ENCODE results near the gene ACTR5.
A peak's percentile ranks its signal among the peaks of the same experiment; 100 is the strongest.

ACTR5 gene

GRCh38 chr20:38729767-38730166, 18.5 kb upstream of the ACTR5 start:
- no peak for ATAC-seq

- ATAC-seq = no peak
Measured at GRCh38 chr20:38730167-38730988, 17.9 kb upstream of the ACTR5 start.

- peak; percentile 79 to 83 for ATAC-seq
Measured at GRCh38 chr20:38730989-38731737, 17.1 kb upstream of the ACTR5 start.

GRCh38 chr20:38731738-38732113, 16.5 kb upstream of the ACTR5 start:
- no peak for ATAC-seq

- ATAC-seq = no peak
Measured at GRCh38 chr20:38732981-38733380, 15.3 kb upstream of the ACTR5 start.

- no peak for ATAC-seq
Measured at GRCh38 chr20:38735172-38735571, 13.1 kb upstream of the ACTR5 start.

GRCh38 chr20:38737887-38738286, 10.4 kb upstream of the ACTR5 start:
- no peak for ATAC-seq

GRCh38 chr20:38745757-38746156, 2.5 kb upstream of the ACTR5 start:
- ATAC-seq = no peak

- ATAC-seq = no peak
Measured at GRCh38 chr20:38747495-38748096, 664 bp upstream of the ACTR5 start.

GRCh38 chr20:38748861-38749149, 545 bp downstream of the ACTR5 start:
- ATAC-seq = peak; percentile 59 to 70

- ATAC-seq = no peak
Measured at GRCh38 chr20:38751360-38751976, 3.2 kb downstream of the ACTR5 start.

- no peak for ATAC-seq
Measured at GRCh38 chr20:38752029-38752428, 3.8 kb downstream of the ACTR5 start.

GRCh38 chr20:38754924-38755323, 6.7 kb downstream of the ACTR5 start:
- ATAC-seq = no peak

GRCh38 chr20:38755324-38755910, 7.2 kb downstream of the ACTR5 start:
- ATAC-seq = no peak

- no peak for ATAC-seq
Measured at GRCh38 chr20:38757145-38757775, 9.0 kb downstream of the ACTR5 start.

GRCh38 chr20:38759106-38759505, 10.8 kb downstream of the ACTR5 start:
- no peak for ATAC-seq

- no peak for ATAC-seq
Measured at GRCh38 chr20:38760978-38761377, 12.7 kb downstream of the ACTR5 start.

GRCh38 chr20:38762174-38762573, 13.9 kb downstream of the ACTR5 start:
- no peak for ATAC-seq

- no peak for ATAC-seq
Measured at GRCh38 chr20:38763616-38764015, 15.4 kb downstream of the ACTR5 start.

- peak; percentile 100 for ATAC-seq
Measured at GRCh38 chr20:38764567-38765318, 16.5 kb downstream of the ACTR5 start.

GRCh38 chr20:38766071-38766470, 17.8 kb downstream of the ACTR5 start:
- ATAC-seq = no peak
